Measurements from ENCODE around the gene ZMIZ2.

Gene ZMIZ2

DNA sequence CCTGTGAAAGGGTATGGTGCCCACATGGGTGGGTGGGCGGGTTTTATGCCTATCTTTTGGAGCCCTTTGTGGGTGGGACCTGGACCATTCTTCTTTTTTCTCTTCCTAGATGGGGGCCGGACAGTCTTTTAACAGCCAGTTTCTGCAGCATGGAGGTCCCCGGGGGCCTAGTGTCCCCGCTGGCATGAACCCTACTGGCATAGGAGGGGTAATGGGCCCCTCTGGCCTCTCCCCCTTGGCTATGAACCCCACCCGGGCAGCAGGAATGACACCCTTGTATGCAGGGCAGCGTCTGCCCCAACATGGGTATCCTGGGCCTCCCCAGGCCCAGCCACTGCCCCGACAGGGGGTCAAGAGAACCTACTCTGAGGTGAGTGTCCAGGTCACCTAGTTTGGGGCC is 9.1 kb downstream of the ZMIZ2 start:
- DNase-seq (ENCODE audit: low read depth), result no peak

DNA sequence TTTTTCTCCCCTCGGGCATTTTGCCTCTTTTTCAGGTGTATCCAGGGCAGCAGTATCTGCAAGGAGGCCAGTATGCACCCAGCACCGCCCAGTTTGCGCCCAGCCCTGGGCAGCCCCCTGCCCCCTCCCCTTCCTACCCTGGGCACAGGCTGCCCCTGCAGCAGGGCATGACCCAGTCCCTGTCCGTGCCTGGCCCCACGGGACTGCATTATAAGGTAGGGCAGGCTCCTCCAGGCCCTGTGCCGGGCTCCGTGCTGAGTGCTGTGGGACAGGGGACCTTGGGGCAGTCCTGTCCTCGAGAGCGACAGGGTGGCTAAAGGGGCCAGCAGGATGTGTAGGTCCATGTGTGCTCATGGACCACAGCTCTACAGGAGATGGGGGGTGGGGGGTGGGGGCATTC is 10.6 kb downstream of the ZMIZ2 start:
- TF ChIP-seq, protein P1, sequence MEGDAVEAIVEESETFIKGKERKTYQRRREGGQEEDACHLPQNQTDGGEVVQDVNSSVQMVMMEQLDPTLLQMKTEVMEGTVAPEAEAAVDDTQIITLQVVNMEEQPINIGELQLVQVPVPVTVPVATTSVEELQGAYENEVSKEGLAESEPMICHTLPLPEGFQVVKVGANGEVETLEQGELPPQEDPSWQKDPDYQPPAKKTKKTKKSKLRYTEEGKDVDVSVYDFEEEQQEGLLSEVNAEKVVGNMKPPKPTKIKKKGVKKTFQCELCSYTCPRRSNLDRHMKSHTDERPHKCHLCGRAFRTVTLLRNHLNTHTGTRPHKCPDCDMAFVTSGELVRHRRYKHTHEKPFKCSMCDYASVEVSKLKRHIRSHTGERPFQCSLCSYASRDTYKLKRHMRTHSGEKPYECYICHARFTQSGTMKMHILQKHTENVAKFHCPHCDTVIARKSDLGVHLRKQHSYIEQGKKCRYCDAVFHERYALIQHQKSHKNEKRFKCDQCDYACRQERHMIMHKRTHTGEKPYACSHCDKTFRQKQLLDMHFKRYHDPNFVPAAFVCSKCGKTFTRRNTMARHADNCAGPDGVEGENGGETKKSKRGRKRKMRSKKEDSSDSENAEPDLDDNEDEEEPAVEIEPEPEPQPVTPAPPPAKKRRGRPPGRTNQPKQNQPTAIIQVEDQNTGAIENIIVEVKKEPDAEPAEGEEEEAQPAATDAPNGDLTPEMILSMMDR (IDR thresholded peaks at IDR 0.05; ENCODE audit: low read depth, low read length, missing control alignments), result no peak
- H3K4me3 ChIP-seq (ENCODE audit: low read depth, low read length), result no peak overlapping the region
- no peak for DNase-seq (ENCODE audit: low read depth)

More for the DNA sequence above, 9.1 kb downstream of the ZMIZ2 start:
- TF ChIP-seq, protein P1 (IDR thresholded peaks at IDR 0.05; ENCODE audit: low read depth, low read length, missing control alignments), result no peak
- no peak overlapping the region for H3K4me3 ChIP-seq (ENCODE audit: low read depth, low read length)

DNA sequence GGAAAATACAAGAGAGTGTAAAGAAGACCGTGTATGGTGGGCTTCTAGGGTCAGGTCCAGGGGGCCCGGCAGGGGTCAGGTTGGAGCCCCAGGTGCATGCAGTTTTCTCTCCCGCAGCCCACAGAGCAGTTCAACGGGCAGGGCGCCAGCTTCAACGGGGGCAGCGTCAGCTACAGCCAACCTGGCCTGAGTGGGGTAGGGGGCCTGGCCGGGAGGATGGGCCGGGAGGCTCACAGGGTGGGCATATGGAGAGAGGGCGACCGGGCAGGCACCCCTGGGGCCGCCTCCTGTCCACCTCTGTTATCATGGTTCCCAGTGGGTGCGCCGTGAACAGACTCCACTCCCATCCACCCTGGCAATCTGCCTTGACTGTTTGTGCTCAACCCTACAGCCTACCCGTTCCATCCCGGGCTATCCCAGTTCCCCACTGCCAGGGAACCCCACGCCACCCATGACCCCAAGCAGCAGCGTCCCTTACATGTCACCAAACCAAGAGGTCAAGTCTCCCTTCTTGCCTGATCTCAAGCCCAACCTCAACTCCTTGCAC is 11.5 kb downstream of the ZMIZ2 start:
- H3K4me3 ChIP-seq (ENCODE audit: low read depth, low read length), result no peak overlapping the region
- no peak for DNase-seq (ENCODE audit: low read depth)
- TF ChIP-seq, protein P1 (IDR thresholded peaks at IDR 0.05; ENCODE audit: low read depth, low read length, missing control alignments), result no peak

DNA sequence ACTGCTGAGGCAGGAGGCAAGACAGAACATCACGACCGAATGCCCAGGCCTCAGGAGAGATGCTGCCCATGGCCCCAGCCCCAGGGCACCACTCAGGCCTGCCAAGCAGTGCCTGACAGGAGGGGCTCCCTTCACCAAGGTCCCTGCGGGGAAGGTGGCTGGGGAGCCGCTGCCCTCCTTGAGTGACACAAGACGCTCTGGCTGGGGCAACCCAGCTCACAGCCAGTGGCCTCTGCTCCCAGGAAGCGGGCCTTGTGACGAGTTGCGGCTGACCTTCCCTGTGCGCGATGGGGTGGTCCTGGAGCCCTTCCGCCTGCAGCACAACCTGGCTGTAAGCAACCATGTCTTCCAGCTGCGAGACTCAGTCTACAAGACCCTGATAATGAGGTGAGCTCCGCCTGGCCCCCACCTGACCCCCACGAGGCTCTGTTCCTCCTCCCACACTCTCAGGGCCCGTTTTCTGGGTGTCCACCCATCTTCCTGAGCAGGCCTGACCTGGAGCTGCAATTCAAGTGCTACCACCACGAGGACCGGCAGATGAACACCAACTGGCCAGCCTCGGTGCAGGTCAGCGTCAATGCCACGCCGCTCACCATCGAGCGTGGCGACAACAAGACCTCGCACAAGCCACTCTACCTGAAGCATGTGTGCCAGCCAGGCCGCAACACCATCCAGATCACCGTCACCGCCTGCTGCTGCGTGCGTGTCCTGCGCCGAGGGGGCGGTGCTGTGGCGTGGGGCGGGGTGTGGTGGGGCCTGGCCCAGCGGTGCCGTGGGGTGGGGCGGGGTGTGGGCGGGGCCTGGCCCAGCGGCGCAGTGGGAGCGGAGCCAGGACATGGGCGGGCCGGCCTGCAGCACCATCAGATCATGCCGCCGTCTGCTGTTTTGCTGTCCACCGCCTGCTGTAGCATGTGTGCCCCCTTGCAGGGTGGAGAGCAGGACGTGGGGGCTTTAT is 12.8 kb downstream of the ZMIZ2 start:
- H3K4me3 ChIP-seq (ENCODE audit: low read depth, low read length), result no peak overlapping the region
- TF ChIP-seq, protein P1 (IDR thresholded peaks at IDR 0.05; ENCODE audit: low read depth, low read length, missing control alignments), result no peak
- DNase-seq (ENCODE audit: low read depth), result no peak

DNA sequence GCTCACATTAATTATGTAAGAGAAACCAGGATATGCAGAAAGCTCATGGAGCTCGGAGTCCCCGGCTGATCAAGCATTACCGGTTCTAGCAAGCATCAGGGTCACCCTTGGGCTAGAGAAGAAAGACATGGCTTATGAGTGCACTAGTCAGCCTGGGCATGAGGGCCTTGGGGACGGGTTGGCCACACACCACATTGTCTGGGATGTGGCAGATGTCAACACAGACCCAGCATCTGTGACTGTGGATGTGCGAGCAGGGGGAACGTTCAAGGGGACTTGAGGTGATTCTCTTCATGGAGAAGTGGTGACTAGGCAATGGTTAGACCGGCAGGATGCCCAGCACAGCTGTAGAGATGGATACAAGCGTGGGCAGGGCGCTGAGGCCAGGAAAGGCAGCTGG is 13.7 kb downstream of the ZMIZ2 start:
- no peak for DNase-seq (ENCODE audit: low read depth)
- no peak overlapping the region for H3K4me3 ChIP-seq (ENCODE audit: low read depth, low read length)
- TF ChIP-seq, protein P1 (IDR thresholded peaks at IDR 0.05; ENCODE audit: low read depth, low read length, missing control alignments), result no peak

DNA sequence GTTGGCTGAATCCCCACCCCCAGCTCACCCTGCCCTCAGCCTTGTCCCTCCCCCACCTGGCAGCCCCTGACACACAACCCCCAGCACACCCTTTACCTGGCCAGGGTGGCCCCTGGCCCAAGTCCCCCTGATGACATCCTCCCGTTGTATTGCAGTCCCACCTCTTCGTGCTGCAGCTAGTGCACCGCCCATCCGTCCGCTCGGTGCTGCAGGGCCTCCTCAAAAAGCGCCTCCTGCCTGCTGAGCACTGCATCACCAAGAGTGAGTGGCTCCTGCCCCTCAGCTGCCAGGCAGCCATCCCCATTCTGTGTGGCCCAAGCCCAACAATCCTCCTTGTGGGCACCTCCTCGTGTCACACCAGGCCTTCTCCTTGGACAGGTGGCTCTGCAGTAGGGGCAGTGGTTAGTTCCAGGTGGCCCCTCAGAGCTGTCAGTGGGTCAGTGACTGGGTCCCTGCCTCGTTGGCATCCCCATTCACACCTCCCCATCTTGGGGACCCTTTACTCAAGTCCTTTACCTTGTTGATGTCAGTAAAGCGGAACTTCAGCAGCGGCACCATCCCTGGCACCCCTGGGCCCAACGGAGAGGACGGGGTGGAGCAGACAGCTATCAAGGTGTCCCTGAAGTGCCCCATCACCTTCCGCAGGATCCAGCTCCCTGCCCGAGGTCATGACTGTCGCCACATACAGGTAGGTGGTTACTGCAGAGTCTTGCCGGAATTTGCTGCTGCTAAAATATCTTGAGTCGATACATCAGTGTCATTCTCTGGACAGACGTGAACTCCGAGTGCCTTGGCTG is 14.3 kb downstream of the ZMIZ2 start:
- TF ChIP-seq, protein P1 (IDR thresholded peaks at IDR 0.05; ENCODE audit: low read depth, low read length, missing control alignments), result no peak
- no peak overlapping the region for H3K4me3 ChIP-seq (ENCODE audit: low read depth, low read length)
- DNase-seq (ENCODE audit: low read depth), result no peak

Data from GM12864 (cell line).